Stimulated activated memory B cell treated with anti-CD40 and anti-IgM and Interleukin-4, amounts not matched to agents 10 μg/mL and 1 μg/mL and 100 μg/mL, for 72 hours (primary cell): ENCODE data around the gene ATL1.

ENCODE experiments used
- ATAC-seq: fragments of 150-1000 bp; cut with Tn5 transposase; 2 replicates; pipeline ENCODE4 v1.10.0; 2021
- H3K27ac Mint-ChIP-seq: one replicate; pipeline ENCODE4 v1.8.0; 2022; ENCODE audit warnings: mild to moderate bottlenecking, mixed read lengths
- H3K27me3 Mint-ChIP-seq: one replicate; pipeline ENCODE4 v1.8.0; 2022; ENCODE audit warnings: mixed read lengths
- H3K36me3 Mint-ChIP-seq: one replicate; pipeline ENCODE4 v1.8.0; 2022; ENCODE audit warnings: mixed read lengths
- H3K4me1 Mint-ChIP-seq: one replicate; pipeline ENCODE4 v1.8.0; 2022; ENCODE audit warnings: mixed read lengths
- H3K4me3 Mint-ChIP-seq: one replicate; pipeline ENCODE4 v1.8.0; 2022; ENCODE audit warnings: mild to moderate bottlenecking, moderate library complexity, mixed read lengths
- H3K9me3 Mint-ChIP-seq: one replicate; pipeline ENCODE4 v1.8.0; 2022; ENCODE audit warnings: mixed read lengths

The ATL1 gene

GRCh38 chr14:50560931-50561285 lies 963 bp downstream of the ATL1 start:
- peaks cover 43% of the 10 kb centered on the region for H3K27me3 Mint-ChIP-seq
- H3K4me1 Mint-ChIP-seq: peaks cover 15% of the 10 kb centered on the region
- H3K9me3 Mint-ChIP-seq: no peaks in the 10 kb centered on the region
- peak; percentile 58 for ATAC-seq
- H3K4me3 Mint-ChIP-seq: peak overlapping the region; percentile 79
- no peak overlapping the region for H3K27ac Mint-ChIP-seq
- no peaks in the 10 kb centered on the region for H3K36me3 Mint-ChIP-seq

- Mint-ChIP-seq H3K27me3 (peaks cover 24% of the 10 kb centered on the region), H3K9me3 (peaks cover 3% of the 10 kb centered on the region), H3K27ac (no peak overlapping the region), H3K4me3 (no peak overlapping the region), H3K4me1 (peaks cover 15% of the 10 kb centered on the region), H3K36me3 (peaks cover 4% of the 10 kb centered on the region)
- ATAC-seq: no peak
These were observed 2.9 kb downstream of the ATL1 start for GRCh38 chr14:50562841-50563240.

DNA sequence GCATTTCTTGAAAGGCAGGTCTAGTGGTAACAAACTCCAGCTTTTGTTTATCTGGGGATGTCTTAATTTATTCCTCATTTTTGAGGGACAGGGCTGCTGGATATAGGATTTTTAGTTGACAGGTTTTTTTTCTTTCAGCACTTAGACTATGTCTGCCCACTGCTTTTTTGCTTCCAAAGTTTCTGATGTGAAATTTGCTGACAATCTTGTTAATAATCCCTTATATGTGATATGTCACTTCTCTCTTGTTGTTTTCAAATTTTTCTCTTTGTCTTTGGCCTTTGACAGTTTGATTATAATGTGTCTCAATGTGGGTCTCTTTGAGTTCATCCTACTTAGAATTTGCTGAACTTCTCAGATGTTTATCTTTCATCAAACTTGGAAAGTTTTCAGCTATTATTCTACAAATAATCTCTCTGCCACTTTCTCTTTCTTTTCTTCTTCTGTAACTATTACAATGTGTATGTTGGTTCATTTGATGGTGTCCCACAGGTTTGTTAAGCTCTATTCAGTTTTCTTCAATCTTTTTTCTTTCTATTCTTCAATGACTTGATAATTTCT lies 9.8 kb downstream of the ATL1 start:
- Mint-ChIP-seq H3K27me3 (no peaks in the 10 kb centered on the region), H3K36me3 (peaks cover 34% of the 10 kb centered on the region), H3K27ac (no peak overlapping the region), H3K9me3 (peaks cover 28% of the 10 kb centered on the region), H3K4me1 (no peaks in the 10 kb centered on the region), H3K4me3 (no peak overlapping the region)
- no peak for ATAC-seq

DNA sequence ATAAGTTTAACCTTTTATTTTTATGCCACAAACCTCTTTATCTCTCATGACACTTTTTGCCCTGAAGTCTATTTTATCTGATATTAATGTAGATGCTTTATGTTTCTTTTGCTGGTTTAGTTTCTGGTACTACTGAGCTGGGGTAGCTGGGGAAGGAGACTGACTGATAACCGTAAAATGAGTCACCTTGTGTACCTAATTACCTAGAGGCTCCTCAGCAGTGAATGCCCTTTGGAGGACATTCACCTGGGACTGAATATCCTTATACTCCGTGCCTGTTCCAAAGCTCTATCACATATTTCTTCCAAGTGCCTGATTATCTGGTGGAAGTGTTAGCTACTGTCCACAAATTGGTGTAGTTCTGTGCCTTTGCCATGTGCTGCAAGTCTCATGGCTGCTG lies 13.9 kb downstream of the ATL1 start:
- H3K27ac Mint-ChIP-seq: no peak overlapping the region
- no peak for ATAC-seq
- peaks cover 27% of the 10 kb centered on the region for H3K36me3 Mint-ChIP-seq
- no peaks in the 10 kb centered on the region for H3K27me3 Mint-ChIP-seq
- no peaks in the 10 kb centered on the region for H3K4me1 Mint-ChIP-seq
- H3K9me3 Mint-ChIP-seq: peaks cover 17% of the 10 kb centered on the region
- no peak overlapping the region for H3K4me3 Mint-ChIP-seq

GRCh38 chr14:50575769-50576168 lies 15.8 kb downstream of the ATL1 start:
- Mint-ChIP-seq H3K9me3 (peaks cover 7% of the 10 kb centered on the region), H3K27ac (no peak overlapping the region), H3K4me3 (no peak overlapping the region), H3K27me3 (no peaks in the 10 kb centered on the region), H3K4me1 (no peaks in the 10 kb centered on the region), H3K36me3 (peaks cover 15% of the 10 kb centered on the region)
- no peak for ATAC-seq

- H3K4me3 Mint-ChIP-seq: no peak overlapping the region
- H3K4me1 Mint-ChIP-seq: no peaks in the 10 kb centered on the region
- no peak overlapping the region for H3K27ac Mint-ChIP-seq
- ATAC-seq: no peak
- no peaks in the 10 kb centered on the region for H3K9me3 Mint-ChIP-seq
- no peaks in the 10 kb centered on the region for H3K27me3 Mint-ChIP-seq
- no peaks in the 10 kb centered on the region for H3K36me3 Mint-ChIP-seq
These were observed 18.0 kb downstream of the ATL1 start for GRCh38 chr14:50577982-50578381.

GRCh38 chr14:50578433-50578832 lies 18.5 kb downstream of the ATL1 start:
- ATAC-seq: no peak
- Mint-ChIP-seq H3K4me1 (no peaks in the 10 kb centered on the region), H3K36me3 (no peaks in the 10 kb centered on the region), H3K27me3 (no peaks in the 10 kb centered on the region), H3K4me3 (no peak overlapping the region), H3K27ac (no peak overlapping the region), H3K9me3 (no peaks in the 10 kb centered on the region)

DNA sequence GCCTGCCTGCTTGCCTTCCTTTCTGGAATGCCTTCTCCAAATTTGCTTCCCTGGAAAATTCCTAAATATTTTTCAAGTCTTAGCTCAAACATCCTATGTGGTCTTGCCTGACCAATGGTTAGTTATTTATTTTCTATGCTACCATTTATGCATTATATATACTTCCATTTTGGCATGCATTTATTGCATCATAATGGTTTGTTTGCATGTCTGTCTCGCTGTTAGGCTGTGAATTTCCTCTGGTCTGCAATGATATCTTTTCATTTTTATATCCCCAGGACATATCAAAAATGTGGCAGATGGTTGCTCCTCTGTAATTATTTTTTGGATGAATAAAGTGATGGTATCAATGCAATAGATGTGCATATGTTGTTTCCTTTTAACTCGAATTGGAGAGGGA lies 30.5 kb downstream of the ATL1 start:
- ATAC-seq: no peak
- no peak overlapping the region for H3K4me3 Mint-ChIP-seq
- no peaks in the 10 kb centered on the region for H3K4me1 Mint-ChIP-seq
- no peak overlapping the region for H3K27ac Mint-ChIP-seq
- H3K36me3 Mint-ChIP-seq: peaks cover 11% of the 10 kb centered on the region
- H3K9me3 Mint-ChIP-seq: no peaks in the 10 kb centered on the region
- no peaks in the 10 kb centered on the region for H3K27me3 Mint-ChIP-seq

- Mint-ChIP-seq H3K36me3 (peaks cover 11% of the 10 kb centered on the region), H3K4me1 (no peaks in the 10 kb centered on the region), H3K4me3 (no peak overlapping the region), H3K9me3 (no peaks in the 10 kb centered on the region), H3K27ac (no peak overlapping the region), H3K27me3 (no peaks in the 10 kb centered on the region)
- no peak for ATAC-seq
These were observed 34.8 kb downstream of the ATL1 start for GRCh38 chr14:50594577-50595316.

DNA sequence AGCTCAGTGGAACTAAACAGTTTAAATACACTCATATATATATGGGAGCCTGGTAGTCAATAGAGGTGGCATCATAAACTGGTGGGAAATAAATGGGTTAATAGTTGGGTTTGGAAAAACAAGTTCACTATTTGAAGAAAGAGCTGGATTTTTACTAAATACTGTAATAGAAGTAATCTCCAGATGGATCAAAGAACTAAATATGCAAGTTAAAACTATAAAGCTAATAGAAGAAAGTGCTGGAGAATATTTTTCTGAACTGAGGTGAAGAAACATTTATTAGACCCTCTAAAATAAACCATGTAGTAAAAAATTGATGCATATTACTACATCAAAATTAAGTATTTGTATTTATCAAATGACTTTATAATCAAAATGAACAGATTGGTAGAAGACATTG lies 38.8 kb downstream of the ATL1 start:
- no peaks in the 10 kb centered on the region for H3K36me3 Mint-ChIP-seq
- no peaks in the 10 kb centered on the region for H3K27me3 Mint-ChIP-seq
- H3K4me3 Mint-ChIP-seq: no peak overlapping the region
- no peaks in the 10 kb centered on the region for H3K4me1 Mint-ChIP-seq
- no peak for ATAC-seq
- no peaks in the 10 kb centered on the region for H3K9me3 Mint-ChIP-seq
- no peak overlapping the region for H3K27ac Mint-ChIP-seq

DNA sequence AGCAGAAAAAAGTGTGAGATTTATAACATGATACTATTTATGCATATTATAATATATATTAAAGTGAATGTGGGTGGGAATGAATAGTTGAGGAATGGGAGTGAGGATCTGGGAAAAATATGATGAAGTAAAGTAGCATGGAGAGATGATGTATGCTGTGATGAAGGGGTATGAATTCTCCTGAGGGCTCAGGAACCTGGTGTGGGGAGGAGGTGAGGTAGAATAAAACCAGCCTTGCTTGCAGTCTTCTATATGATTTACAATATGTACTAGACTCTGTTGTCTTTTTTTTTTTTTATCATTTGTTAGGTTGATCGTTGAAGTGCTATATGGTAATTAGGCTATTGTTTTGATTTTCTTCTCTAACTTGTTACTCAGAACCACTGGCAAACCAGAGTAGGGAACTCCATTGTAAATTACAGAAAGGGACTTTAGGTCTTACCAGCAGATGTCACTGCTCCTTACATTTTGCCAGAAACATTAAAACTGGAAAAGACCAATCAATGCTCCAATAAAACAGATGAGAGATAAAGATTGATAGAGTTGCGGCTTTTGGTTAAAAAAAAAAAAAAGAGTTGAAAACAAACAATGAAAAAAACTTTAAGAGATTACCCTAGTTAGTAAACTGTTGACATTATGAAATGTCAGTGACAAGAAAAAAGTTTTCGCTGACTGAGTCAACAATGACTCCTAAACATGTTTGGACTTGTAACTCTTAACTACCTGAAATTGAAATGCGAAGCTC lies 39.9 kb downstream of the ATL1 start:
- ATAC-seq: peak; percentile 50
- Mint-ChIP-seq H3K27ac (no peak overlapping the region), H3K27me3 (no peaks in the 10 kb centered on the region), H3K9me3 (no peaks in the 10 kb centered on the region), H3K4me1 (no peaks in the 10 kb centered on the region), H3K36me3 (no peaks in the 10 kb centered on the region), H3K4me3 (no peak overlapping the region)

- H3K36me3 Mint-ChIP-seq: no peaks in the 10 kb centered on the region
These were observed 40.9 kb downstream of the ATL1 start for GRCh38 chr14:50600849-50601248.

DNA sequence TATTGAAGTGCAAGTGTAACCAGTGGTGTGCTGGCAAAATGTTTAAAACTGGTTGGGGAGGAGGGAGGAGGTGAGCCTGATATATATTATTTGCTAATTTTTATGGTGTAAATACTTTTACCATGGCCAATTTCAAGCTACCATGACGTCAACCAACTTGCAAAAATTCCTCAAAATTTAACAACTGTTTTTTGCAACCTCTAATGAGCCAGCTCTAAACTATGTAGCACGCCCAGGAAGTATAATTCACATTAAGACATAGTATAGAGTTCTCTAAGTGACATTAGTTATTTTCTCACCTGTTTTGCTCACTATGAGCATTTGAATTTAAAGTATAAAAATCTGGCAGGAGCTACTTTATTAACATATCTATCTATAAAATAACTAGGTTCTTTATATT lies 41.4 kb downstream of the ATL1 start:
- Mint-ChIP-seq H3K4me3 (no peak overlapping the region), H3K27me3 (no peaks in the 10 kb centered on the region), H3K36me3 (no peaks in the 10 kb centered on the region), H3K9me3 (no peaks in the 10 kb centered on the region), H3K4me1 (no peaks in the 10 kb centered on the region), H3K27ac (no peak overlapping the region)
- no peak for ATAC-seq

More at GRCh38 chr14:50600849-50601248, 40.9 kb downstream of the ATL1 start:
- ATAC-seq: no peak
- Mint-ChIP-seq H3K9me3 (no peaks in the 10 kb centered on the region), H3K4me1 (no peaks in the 10 kb centered on the region), H3K27me3 (no peaks in the 10 kb centered on the region), H3K4me3 (no peak overlapping the region), H3K27ac (no peak overlapping the region)

DNA sequence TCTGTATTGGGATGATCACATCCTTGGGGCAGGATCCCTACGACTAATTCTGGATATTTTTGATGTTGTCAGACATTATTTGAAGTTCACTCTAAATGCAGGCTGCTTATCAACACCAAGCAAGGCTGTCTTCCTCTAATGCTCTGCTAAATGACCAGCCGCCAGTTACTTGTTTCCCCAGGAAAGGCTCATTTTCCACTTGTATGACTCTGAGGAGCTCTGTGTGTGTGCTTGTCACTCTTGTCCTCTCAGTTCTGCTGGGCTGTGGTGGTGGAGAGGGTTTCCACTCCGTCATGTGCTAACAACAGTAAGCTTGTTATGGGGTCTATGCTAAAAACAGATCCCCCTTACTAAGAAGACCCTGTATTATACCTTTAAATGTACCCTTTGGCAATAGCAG lies 42.1 kb downstream of the ATL1 start:
- Mint-ChIP-seq H3K4me1 (no peaks in the 10 kb centered on the region), H3K27me3 (no peaks in the 10 kb centered on the region), H3K9me3 (no peaks in the 10 kb centered on the region), H3K27ac (no peak overlapping the region), H3K4me3 (no peak overlapping the region), H3K36me3 (no peaks in the 10 kb centered on the region)
- ATAC-seq: no peak

DNA sequence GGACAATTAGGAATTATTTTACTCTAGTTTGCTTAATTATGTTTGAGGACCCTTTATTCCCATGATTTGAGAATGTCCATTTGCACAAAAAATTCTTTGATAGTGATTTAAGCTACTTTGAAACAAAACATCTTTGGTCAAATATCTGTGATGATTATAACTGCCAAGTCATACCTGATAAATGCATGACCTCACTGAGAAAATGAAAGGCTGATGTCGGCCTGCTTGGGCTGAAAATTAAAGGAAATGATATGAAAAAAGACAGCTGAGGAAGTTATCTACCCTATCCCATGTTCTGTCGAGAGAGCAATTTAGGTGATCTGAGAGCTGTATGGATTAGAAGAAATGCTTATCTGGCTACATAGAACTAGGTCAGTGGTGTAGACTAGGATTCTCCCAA lies 43.6 kb downstream of the ATL1 start:
- Mint-ChIP-seq H3K27ac (no peak overlapping the region), H3K36me3 (no peaks in the 10 kb centered on the region), H3K4me3 (no peak overlapping the region), H3K4me1 (no peaks in the 10 kb centered on the region), H3K9me3 (no peaks in the 10 kb centered on the region), H3K27me3 (no peaks in the 10 kb centered on the region)
- ATAC-seq: no peak

GRCh38 chr14:50605766-50606165 lies 45.8 kb downstream of the ATL1 start:
- Mint-ChIP-seq H3K27me3 (no peaks in the 10 kb centered on the region), H3K4me3 (no peak overlapping the region), H3K4me1 (no peaks in the 10 kb centered on the region), H3K27ac (no peak overlapping the region), H3K36me3 (no peaks in the 10 kb centered on the region), H3K9me3 (no peaks in the 10 kb centered on the region)
- no peak for ATAC-seq
